Transverse colon (tissue), 4 donors: ENCODE measurements around the gene GLIS1.

ENCODE experiments used
- CTCF ChIP-seq, 5 experiments: fragments of 200-600 bp in 3 of 5; fragments of 450-650 bp in 2 of 5; sonication (generic) in 3 of 5; IDR thresholded peaks; 1 replicate in 2 of 5; 2 replicates in 3 of 5; pipeline ENCODE4 v1.5.1; 2016 to 2017; ENCODE audit warnings: antibody characterized with exemption in 5 of 5, inconsistent platforms in 3 of 5, mild to moderate bottlenecking in 2 of 5, moderate library complexity in 1 of 5
- EP300 ChIP-seq: sonication (generic); formaldehyde crosslinking; IDR thresholded peaks from one replicate; pipeline ENCODE4 v1.6.1; 2017; ENCODE audit warnings: antibody characterized with exemption, low read depth
- POLR2A ChIP-seq: fragments of 450-650 bp; IDR thresholded peaks from one replicate; pipeline ENCODE4 v1.6.1; 2016; ENCODE audit warnings: antibody characterized with exemption, mild to moderate bottlenecking, moderate library complexity
- POLR2AphosphoS5 ChIP-seq, 3 donors: sonication (generic); formaldehyde crosslinking; IDR thresholded peaks; one replicate each; pipeline ENCODE4 v1.6.1; 2016; ENCODE audit warnings: antibody characterized with exemption in 3 of 3

- TF ChIP-seq CTCF (IDR thresholded peaks at IDR 0.05) (no peak), POLR2A (no peak), POLR2AphosphoS5 (IDR thresholded peaks at IDR 0.05) (no peak), EP300 (no peak)
Observed at GRCh38 chr1:53550201-53550741, 188.7 kb downstream of the GLIS1 start.
